Stimulated activated CD4-positive, alpha-beta T cell treated with anti-CD3 and anti-CD28 coated beads, TNF-alpha, amount 100 ng/mL, for 4 hours (primary cell): ENCODE data around the gene ARID4B.
"Not testable (repeated sequence)": the region's sequence is repeated elsewhere in the genome, so short reads cannot be mapped to it uniquely, and the experiment has no call there.

Experiments used
- DNase-seq, 3 experiments: peaks; one replicate each; pipeline ENCODE4 v3.0.0-alpha.2; 2020; ENCODE audit warnings: low read depth in 3 of 3

ARID4B gene

GRCh38 chr1:235270625-235271024 lies 57.4 kb downstream of the ARID4B start:
- no peak for DNase-seq

GRCh38 chr1:235269990-235270389 lies 58.0 kb downstream of the ARID4B start:
- DNase-seq = not testable (repeated sequence)

- no peak for DNase-seq
Measured at GRCh38 chr1:235268379-235269125, 59.4 kb downstream of the ARID4B start.

GRCh38 chr1:235266967-235267366 lies 61.0 kb downstream of the ARID4B start:
- no peak for DNase-seq

- DNase-seq = no peak
Measured at GRCh38 chr1:235266325-235266724, 61.7 kb downstream of the ARID4B start.

GRCh38 chr1:235265900-235266299 lies 62.1 kb downstream of the ARID4B start:
- DNase-seq = no peak

- DNase-seq = no peak
Measured at GRCh38 chr1:235264327-235264726, 63.7 kb downstream of the ARID4B start.

GRCh38 chr1:235262539-235262938 lies 65.4 kb downstream of the ARID4B start:
- no peak for DNase-seq

GRCh38 chr1:235261243-235261642 lies 66.7 kb downstream of the ARID4B start:
- DNase-seq = no peak

GRCh38 chr1:235259133-235259778 lies 68.7 kb downstream of the ARID4B start:
- DNase-seq = no peak

- not testable (repeated sequence) for DNase-seq
Measured at GRCh38 chr1:235258068-235258467, 69.9 kb downstream of the ARID4B start.

GRCh38 chr1:235254721-235255120 lies 73.3 kb downstream of the ARID4B start:
- DNase-seq = no peak

GRCh38 chr1:235253219-235253962 lies 74.6 kb downstream of the ARID4B start:
- peak in 2 of 3 experiments; percentile 24 to 31 for DNase-seq

- DNase-seq = no peak
Measured at GRCh38 chr1:235250430-235250829, 77.5 kb downstream of the ARID4B start.

- no peak for DNase-seq
Measured at GRCh38 chr1:235246022-235246948, 81.7 kb downstream of the ARID4B start.

- DNase-seq = no peak
Measured at GRCh38 chr1:235244974-235245592, 82.9 kb downstream of the ARID4B start.

- DNase-seq = no peak
Measured at GRCh38 chr1:235240960-235241359, 87.0 kb downstream of the ARID4B start.

GRCh38 chr1:235239851-235240250 lies 88.1 kb downstream of the ARID4B start:
- DNase-seq = no peak

GRCh38 chr1:235238558-235238957 lies 89.4 kb downstream of the ARID4B start:
- no peak for DNase-seq

GRCh38 chr1:235236128-235236527 lies 91.9 kb downstream of the ARID4B start:
- no peak for DNase-seq

- no peak for DNase-seq
Measured at GRCh38 chr1:235229868-235230267, 98.1 kb downstream of the ARID4B start.
